ENCODE measurements around the gene COL25A1. TPM values are rescaled to one million over a fixed set of nuclear protein-coding genes. Genes with fewer than 3 reads are reported as not detected.
"Not testable (repeated sequence)": the region's sequence is repeated elsewhere in the genome, so short reads cannot be mapped to it uniquely, and the experiment has no call there.

COL25A1 gene
- total RNA-seq, 1 donor from 2014 or later, result 0.04 TPM

GRCh38 chr4:108947526-108947925 is 354.9 kb downstream of the COL25A1 start:
- ATAC-seq, result no peak

- no peak for ATAC-seq
Observed at GRCh38 chr4:108946237-108946636, 356.2 kb downstream of the COL25A1 start.

GRCh38 chr4:108943976-108944591 is 358.4 kb downstream of the COL25A1 start:
- ATAC-seq, result no peak

GRCh38 chr4:108943371-108943770 is 359.1 kb downstream of the COL25A1 start:
- ATAC-seq, result no peak

- ATAC-seq, result no peak
Observed at GRCh38 chr4:108941904-108942430, 360.5 kb downstream of the COL25A1 start.

- ATAC-seq, result no peak
Observed at GRCh38 chr4:108940634-108941033, 361.8 kb downstream of the COL25A1 start.

- ATAC-seq, result no peak
Observed at GRCh38 chr4:108940149-108940548, 362.3 kb downstream of the COL25A1 start.

GRCh38 chr4:108937066-108937465 is 365.4 kb downstream of the COL25A1 start:
- ATAC-seq, result no peak

- not testable (repeated sequence) for ATAC-seq
Observed at GRCh38 chr4:108933925-108934324, 368.5 kb downstream of the COL25A1 start.

GRCh38 chr4:108933046-108933445 is 369.4 kb downstream of the COL25A1 start:
- no peak for ATAC-seq

GRCh38 chr4:108931926-108932325 is 370.5 kb downstream of the COL25A1 start:
- no peak for ATAC-seq

GRCh38 chr4:108930186-108930585 is 372.3 kb downstream of the COL25A1 start:
- ATAC-seq, result no peak

- no peak for ATAC-seq
Observed at GRCh38 chr4:108926781-108927180, 375.7 kb downstream of the COL25A1 start.

GRCh38 chr4:108926061-108926460 is 376.4 kb downstream of the COL25A1 start:
- no peak for ATAC-seq

- ATAC-seq, result no peak
Observed at GRCh38 chr4:108922191-108922590, 380.3 kb downstream of the COL25A1 start.

GRCh38 chr4:108920395-108921087 is 381.9 kb downstream of the COL25A1 start:
- ATAC-seq, result no peak

- ATAC-seq, result no peak
Observed at GRCh38 chr4:108919226-108919893, 383.1 kb downstream of the COL25A1 start.

- no peak for ATAC-seq
Observed at GRCh38 chr4:108917255-108917654, 385.2 kb downstream of the COL25A1 start.

- ATAC-seq, result no peak
Observed at GRCh38 chr4:108916638-108917037, 385.8 kb downstream of the COL25A1 start.

GRCh38 chr4:108906866-108907367 is 395.5 kb downstream of the COL25A1 start:
- ATAC-seq, result no peak

GRCh38 chr4:108906006-108906405 is 396.5 kb downstream of the COL25A1 start:
- ATAC-seq, result no peak

- no peak for ATAC-seq
Observed at GRCh38 chr4:108903464-108904221, 398.8 kb downstream of the COL25A1 start.

- ATAC-seq, result no peak
Observed at GRCh38 chr4:108902769-108903168, 399.7 kb downstream of the COL25A1 start.

All from esophagus mucosa (tissue), 1 donor.